A549 (cell line): Measurements from ENCODE around the gene CREB5.

Source experiments
- BHLHE40 ChIP-seq: IDR thresholded peaks from 2 replicates; pipeline ENCODE4 v1.6.1; 2012; ENCODE audit warnings: low read depth, low read length, inconsistent platforms
- CBX8 ChIP-seq: fragments of 200-600 bp; sonication (generic); IDR thresholded peaks from 2 replicates; pipeline ENCODE4 v1.6.1; 2016
- CTCF ChIP-seq: fragments of >200 bp; sonication (Bioruptor Twin); formaldehyde crosslinking; IDR thresholded peaks from 3 replicates; pipeline ENCODE4 v1.5.1; 2016
- EP300 ChIP-seq, 2 experiments: fragments of >200 bp; sonication (Bioruptor Twin); formaldehyde crosslinking; IDR thresholded peaks; 2 replicates in 1 of 2; 3 replicates in 1 of 2; pipeline ENCODE4 v1.6.1; 2016 to 2017
- ESRRA ChIP-seq: fragments of 150-350 bp; IDR thresholded peaks from 2 replicates; pipeline ENCODE4 v1.6.1; 2014; ENCODE audit warnings: mild to moderate bottlenecking, low read length, borderline replicate concordance
- JUN ChIP-seq, 2 experiments: fragments of >200 bp; sonication (Bioruptor Twin); formaldehyde crosslinking; IDR thresholded peaks; 2 replicates in 1 of 2; 3 replicates in 1 of 2; pipeline ENCODE4 v1.6.1; 2016 to 2017
- KDM1A ChIP-seq: fragments of 200-600 bp; sonication (generic); IDR thresholded peaks from 2 replicates; pipeline ENCODE4 v1.6.1; 2016; ENCODE audit warnings: low read depth, mild to moderate bottlenecking
- MAFK ChIP-seq: fragments of 450-650 bp; IDR thresholded peaks from 2 replicates; pipeline ENCODE4 v1.6.1; 2014; ENCODE audit not compliant: partially characterized antibody
- MAX ChIP-seq: IDR thresholded peaks from 2 replicates; pipeline ENCODE4 v1.6.1; 2012
- POLR2A ChIP-seq: IDR thresholded peaks from 2 replicates; pipeline ENCODE4 v1.6.1; 2012; ENCODE audit warnings: mild to moderate bottlenecking, low read length
- REST ChIP-seq: fragments of 200-600 bp; sonication (generic); IDR thresholded peaks from 2 replicates; pipeline ENCODE4 v1.6.1; 2016; ENCODE audit warnings: antibody characterized with exemption, mild to moderate bottlenecking, moderate library complexity
- TP53 ChIP-seq: fragments of 250-450 bp; sonication (Bioruptor Pico); IDR thresholded peaks from 2 replicates; pipeline ENCODE4 v1.5.0; 2021; ENCODE audit warnings: mild to moderate bottlenecking, moderate library complexity
- TF ChIP-seq, protein P1 (sequence below): fragments of >200 bp; sonication (Bioruptor Twin); formaldehyde crosslinking; IDR thresholded peaks from 3 replicates; pipeline ENCODE4 v1.6.1; 2016
- TF ChIP-seq, protein P2 (sequence below): IDR thresholded peaks from 2 replicates; pipeline ENCODE4 v1.6.1; 2012

DNA sequence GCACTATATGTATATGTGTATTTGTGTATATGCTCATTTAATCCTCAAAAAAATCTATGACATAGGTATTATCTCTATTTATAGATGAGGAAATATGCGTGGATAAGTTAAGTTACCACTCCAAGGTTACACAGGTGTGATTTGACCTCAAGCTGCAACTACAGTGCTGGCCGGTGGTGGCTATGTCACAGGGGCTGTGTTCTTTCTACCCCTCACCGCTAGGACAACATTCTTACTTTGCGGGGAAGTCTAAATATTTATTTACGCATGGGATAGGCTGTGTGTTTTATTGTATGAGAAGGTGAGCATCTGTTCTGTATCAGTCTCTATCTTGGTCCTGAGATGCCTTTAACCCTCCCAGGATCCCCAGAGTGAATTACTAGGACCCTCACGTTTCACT, 60.0 kb downstream of the CREB5 start:
- TF ChIP-seq CTCF (no peak), TP53 (CRISPR knock-in tag) (no peak), BHLHE40 (no peak), KDM1A (no peak), REST (no peak), POLR2A (no peak), ESRRA (no peak), EP300 (IDR thresholded peaks at IDR 0.05) (no peak), MAFK (no peak), CBX8 (no peak), MAX (no peak), JUN (IDR thresholded peaks at IDR 0.05) (no peak)
- TF ChIP-seq, protein P1, sequence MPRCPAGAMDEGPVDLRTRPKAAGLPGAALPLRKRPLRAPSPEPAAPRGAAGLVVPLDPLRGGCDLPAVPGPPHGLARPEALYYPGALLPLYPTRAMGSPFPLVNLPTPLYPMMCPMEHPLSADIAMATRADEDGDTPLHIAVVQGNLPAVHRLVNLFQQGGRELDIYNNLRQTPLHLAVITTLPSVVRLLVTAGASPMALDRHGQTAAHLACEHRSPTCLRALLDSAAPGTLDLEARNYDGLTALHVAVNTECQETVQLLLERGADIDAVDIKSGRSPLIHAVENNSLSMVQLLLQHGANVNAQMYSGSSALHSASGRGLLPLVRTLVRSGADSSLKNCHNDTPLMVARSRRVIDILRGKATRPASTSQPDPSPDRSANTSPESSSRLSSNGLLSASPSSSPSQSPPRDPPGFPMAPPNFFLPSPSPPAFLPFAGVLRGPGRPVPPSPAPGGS: no peak
- TF ChIP-seq, protein P2, sequence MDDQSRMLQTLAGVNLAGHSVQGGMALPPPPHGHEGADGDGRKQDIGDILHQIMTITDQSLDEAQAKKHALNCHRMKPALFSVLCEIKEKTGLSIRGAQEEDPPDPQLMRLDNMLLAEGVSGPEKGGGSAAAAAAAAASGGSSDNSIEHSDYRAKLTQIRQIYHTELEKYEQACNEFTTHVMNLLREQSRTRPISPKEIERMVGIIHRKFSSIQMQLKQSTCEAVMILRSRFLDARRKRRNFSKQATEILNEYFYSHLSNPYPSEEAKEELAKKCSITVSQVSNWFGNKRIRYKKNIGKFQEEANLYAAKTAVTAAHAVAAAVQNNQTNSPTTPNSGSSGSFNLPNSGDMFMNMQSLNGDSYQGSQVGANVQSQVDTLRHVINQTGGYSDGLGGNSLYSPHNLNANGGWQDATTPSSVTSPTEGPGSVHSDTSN: no peak
